Large intestine (tissue), 3 donors: Measurements from ENCODE around the gene SERINC5. TPM values are rescaled to one million over a fixed set of nuclear protein-coding genes. Genes with fewer than 3 reads are reported as not detected.

Experiments used
- DNase-seq, 2 donors: peaks; one replicate each; pipeline versions ENCODE4 v3.0.0 to v3.0.0-alpha.2; 2013
- H3K27ac ChIP-seq: one replicate; pipeline ENCODE4 v1.5.1; 2013; ENCODE audit warnings: low read length
- H3K27me3 ChIP-seq: 2 replicates; pipeline ENCODE4 v1.6.1; 2013; ENCODE audit warnings: low read length; ENCODE audit not compliant: control insufficient read depth, insufficient read depth
- H3K36me3 ChIP-seq: 2 replicates; pipeline ENCODE4 v1.6.1; 2013; ENCODE audit warnings: low read length; ENCODE audit not compliant: control insufficient read depth, insufficient read depth
- H3K4me1 ChIP-seq: one replicate; pipeline ENCODE4 v1.6.1; 2013; ENCODE audit warnings: low read length; ENCODE audit not compliant: control insufficient read depth, insufficient read depth
- H3K4me3 ChIP-seq: one replicate; pipeline ENCODE4 v1.5.1; 2013; ENCODE audit warnings: low read length
- H3K9me3 ChIP-seq: one replicate; pipeline ENCODE4 v1.6.1; 2013; ENCODE audit warnings: mild to moderate bottlenecking, low read depth, low read length, moderate library complexity; ENCODE audit not compliant: control insufficient read depth
- WGBS: methylation state at CpG from one replicate; pipeline ENCODE4 v1.1.5; 2013; ENCODE audit warnings: low lambda C conversion rate; ENCODE audit not compliant: insufficient coverage; 5-methylcytosine and 5-hydroxymethylcytosine counted together
- polyA plus RNA-seq: library from polyadenylated mRNA; unstranded; fragments of 120-200 nt; gene quantifications from one replicate; pipeline ENCODE4 v1.2.1, GENCODE V29; 2013

The SERINC5 gene
- polyA plus RNA-seq, 1 donor = 44.8 TPM

- peak in 1 of 2 donors; percentile 62 for DNase-seq
- Histone ChIP-seq H3K27ac (no peak overlapping the region), H3K36me3 (no peaks in the 10 kb centered on the region), H3K9me3 (no peaks in the 10 kb centered on the region), H3K4me1 (peaks cover 23% of the 10 kb centered on the region), H3K4me3 (no peak overlapping the region), H3K27me3 (no peaks in the 10 kb centered on the region)
- 20% methylated on average over 1 of the region's 7 CpGs for WGBS
These were observed 25.4 kb downstream of the SERINC5 start for GRCh38 chr5:80230269-80230992.

- Histone ChIP-seq H3K4me3 (no peak overlapping the region), H3K27me3 (no peaks in the 10 kb centered on the region), H3K9me3 (no peaks in the 10 kb centered on the region), H3K36me3 (no peaks in the 10 kb centered on the region), H3K4me1 (peaks cover 23% of the 10 kb centered on the region), H3K27ac (peak overlapping the region; percentile 24)
- DNase-seq = no peak
- WGBS = no CpG with 5 or more reads among the region's 4 CpGs
These were observed 26.0 kb downstream of the SERINC5 start for GRCh38 chr5:80229902-80230255.

- peaks cover 23% of the 10 kb centered on the region for H3K4me1 ChIP-seq
- no peak overlapping the region for H3K4me3 ChIP-seq
- H3K36me3 ChIP-seq = no peaks in the 10 kb centered on the region
- no peak overlapping the region for H3K27ac ChIP-seq
- 100% methylated on average over 2 of the region's 4 CpGs for WGBS
- no peaks in the 10 kb centered on the region for H3K9me3 ChIP-seq
- no peaks in the 10 kb centered on the region for H3K27me3 ChIP-seq
- no peak for DNase-seq
These were observed 27.8 kb downstream of the SERINC5 start for GRCh38 chr5:80227979-80228596.

GRCh38 chr5:80225934-80226326, 29.9 kb downstream of the SERINC5 start:
- no peak for DNase-seq
- no peaks in the 10 kb centered on the region for H3K9me3 ChIP-seq
- no peaks in the 10 kb centered on the region for H3K36me3 ChIP-seq
- peaks cover 21% of the 10 kb centered on the region for H3K4me1 ChIP-seq
- H3K27ac ChIP-seq = no peak overlapping the region
- no peaks in the 10 kb centered on the region for H3K27me3 ChIP-seq
- no CpG with 5 or more reads among the region's 6 CpGs for WGBS
- no peak overlapping the region for H3K4me3 ChIP-seq

GRCh38 chr5:80225189-80225933, 30.5 kb downstream of the SERINC5 start:
- Histone ChIP-seq H3K36me3 (peaks cover 4% of the 10 kb centered on the region), H3K27me3 (no peaks in the 10 kb centered on the region), H3K9me3 (no peaks in the 10 kb centered on the region), H3K27ac (no peak overlapping the region), H3K4me3 (no peak overlapping the region), H3K4me1 (peaks cover 22% of the 10 kb centered on the region)
- 80% methylated on average over 1 of the region's 6 CpGs for WGBS
- no peak for DNase-seq

GRCh38 chr5:80223561-80223960, 32.3 kb downstream of the SERINC5 start:
- DNase-seq = no peak
- Histone ChIP-seq H3K9me3 (no peaks in the 10 kb centered on the region), H3K4me1 (peaks cover 14% of the 10 kb centered on the region), H3K27ac (no peak overlapping the region), H3K4me3 (no peak overlapping the region), H3K36me3 (peaks cover 7% of the 10 kb centered on the region), H3K27me3 (no peaks in the 10 kb centered on the region)
- 100% methylated on average over 1 of the region's 9 CpGs for WGBS

GRCh38 chr5:80220245-80220897, 35.5 kb downstream of the SERINC5 start:
- 100% methylated on average over 1 of the region's 5 CpGs for WGBS
- Histone ChIP-seq H3K4me3 (no peak overlapping the region), H3K4me1 (peaks cover 6% of the 10 kb centered on the region), H3K9me3 (no peaks in the 10 kb centered on the region), H3K27ac (no peak overlapping the region), H3K27me3 (no peaks in the 10 kb centered on the region), H3K36me3 (peaks cover 15% of the 10 kb centered on the region)
- no peak for DNase-seq

GRCh38 chr5:80219391-80219790, 36.5 kb downstream of the SERINC5 start:
- DNase-seq = no peak
- H3K9me3 ChIP-seq = no peaks in the 10 kb centered on the region
- no peak overlapping the region for H3K27ac ChIP-seq
- H3K27me3 ChIP-seq = no peaks in the 10 kb centered on the region
- peaks cover 6% of the 10 kb centered on the region for H3K4me1 ChIP-seq
- H3K4me3 ChIP-seq = no peak overlapping the region
- 100% methylated on average over 1 of the region's 4 CpGs for WGBS
- peaks cover 19% of the 10 kb centered on the region for H3K36me3 ChIP-seq

GRCh38 chr5:80217667-80218066, 38.2 kb downstream of the SERINC5 start:
- no peak overlapping the region for H3K27ac ChIP-seq
- no peak overlapping the region for H3K4me3 ChIP-seq
- peaks cover 19% of the 10 kb centered on the region for H3K36me3 ChIP-seq
- WGBS = no CpG with 5 or more reads among the region's 2 CpGs
- H3K9me3 ChIP-seq = no peaks in the 10 kb centered on the region
- H3K27me3 ChIP-seq = no peaks in the 10 kb centered on the region
- no peak for DNase-seq
- peaks cover 8% of the 10 kb centered on the region for H3K4me1 ChIP-seq
